ENCODE results near the gene NCOA7.

NCOA7 gene

DNA sequence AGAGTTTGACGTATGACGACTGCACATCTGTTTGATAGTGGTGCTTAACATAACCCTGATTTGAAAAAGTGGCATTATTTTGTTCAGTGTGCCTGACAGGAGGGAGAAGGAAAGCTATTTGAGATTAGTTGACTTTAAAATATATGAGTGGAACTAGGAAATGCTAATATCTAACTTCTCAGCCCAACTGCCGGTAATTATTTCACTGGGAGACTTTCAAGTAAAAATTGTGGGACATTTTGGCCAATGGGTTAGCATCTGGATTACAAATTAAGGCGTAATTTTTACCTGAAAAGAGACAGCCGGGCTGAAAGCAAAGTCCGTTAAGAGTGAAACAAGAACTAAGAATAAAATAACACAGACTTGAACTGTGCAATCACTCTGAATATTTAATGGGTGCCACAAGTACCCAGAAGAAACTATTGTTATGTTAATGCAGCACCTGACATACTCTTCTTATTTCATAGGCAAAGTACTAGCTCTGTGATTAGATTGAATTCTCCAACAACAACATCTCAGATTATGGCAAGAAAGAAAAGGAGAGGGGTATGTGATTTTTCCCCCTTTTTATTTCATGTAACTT lies 39.3 kb upstream of the NCOA7 start:
- TF ChIP-seq, protein P1, sequence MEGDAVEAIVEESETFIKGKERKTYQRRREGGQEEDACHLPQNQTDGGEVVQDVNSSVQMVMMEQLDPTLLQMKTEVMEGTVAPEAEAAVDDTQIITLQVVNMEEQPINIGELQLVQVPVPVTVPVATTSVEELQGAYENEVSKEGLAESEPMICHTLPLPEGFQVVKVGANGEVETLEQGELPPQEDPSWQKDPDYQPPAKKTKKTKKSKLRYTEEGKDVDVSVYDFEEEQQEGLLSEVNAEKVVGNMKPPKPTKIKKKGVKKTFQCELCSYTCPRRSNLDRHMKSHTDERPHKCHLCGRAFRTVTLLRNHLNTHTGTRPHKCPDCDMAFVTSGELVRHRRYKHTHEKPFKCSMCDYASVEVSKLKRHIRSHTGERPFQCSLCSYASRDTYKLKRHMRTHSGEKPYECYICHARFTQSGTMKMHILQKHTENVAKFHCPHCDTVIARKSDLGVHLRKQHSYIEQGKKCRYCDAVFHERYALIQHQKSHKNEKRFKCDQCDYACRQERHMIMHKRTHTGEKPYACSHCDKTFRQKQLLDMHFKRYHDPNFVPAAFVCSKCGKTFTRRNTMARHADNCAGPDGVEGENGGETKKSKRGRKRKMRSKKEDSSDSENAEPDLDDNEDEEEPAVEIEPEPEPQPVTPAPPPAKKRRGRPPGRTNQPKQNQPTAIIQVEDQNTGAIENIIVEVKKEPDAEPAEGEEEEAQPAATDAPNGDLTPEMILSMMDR (IDR thresholded peaks at IDR 0.05) = no peak

DNA sequence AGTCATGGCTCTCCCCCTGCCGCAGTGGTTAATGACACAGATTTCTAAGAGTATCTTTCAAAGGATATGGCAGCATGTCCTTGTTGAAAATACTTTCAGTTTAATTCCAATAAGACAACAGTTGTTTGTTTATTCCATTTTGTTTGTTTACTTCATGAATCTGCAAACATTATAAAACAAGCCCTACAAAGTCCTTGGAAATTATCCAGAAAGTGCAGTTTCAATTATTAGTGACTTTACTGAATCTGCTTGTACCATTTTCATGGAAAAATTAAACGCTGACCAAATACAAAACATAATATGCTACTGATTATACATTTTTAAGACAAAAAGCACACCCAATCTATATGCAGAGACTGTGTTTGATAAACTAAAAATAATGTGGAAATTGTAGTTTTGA lies 38.0 kb upstream of the NCOA7 start:
- TF ChIP-seq, protein P1 (IDR thresholded peaks at IDR 0.05) = no peak

DNA sequence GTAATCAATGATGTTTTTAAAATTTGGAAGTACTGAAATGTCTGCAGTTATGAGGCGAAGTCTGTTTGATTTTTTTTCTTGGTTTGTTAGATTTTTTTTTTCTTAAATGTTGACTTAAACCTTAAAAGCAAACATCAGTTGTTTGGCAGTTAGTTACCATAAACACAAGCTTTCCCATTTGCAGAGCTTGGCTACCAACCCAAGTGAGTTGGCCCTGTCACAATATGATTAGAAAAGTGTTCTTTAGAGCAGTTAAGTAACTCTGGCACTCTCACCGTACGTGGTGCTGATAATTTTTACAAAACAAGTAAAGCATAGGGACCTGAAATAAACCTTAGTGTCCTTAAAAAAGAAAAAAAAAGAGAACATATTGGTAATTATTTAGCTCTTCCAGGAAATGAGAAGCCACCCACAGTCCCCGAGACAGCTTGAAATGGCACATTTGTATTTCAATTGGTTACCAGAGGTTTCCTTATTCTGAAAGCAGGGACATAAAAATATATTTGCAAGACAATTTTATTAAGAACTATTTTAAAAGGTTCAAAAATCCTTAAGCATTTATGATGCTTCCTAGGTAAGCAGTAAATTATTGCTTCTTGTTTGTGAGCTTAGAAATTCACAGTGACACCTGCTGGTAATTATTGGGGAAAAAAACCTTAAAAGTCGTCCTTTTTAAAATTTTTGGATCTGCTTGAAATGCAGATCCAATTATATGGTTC lies 37.4 kb upstream of the NCOA7 start:
- TF ChIP-seq, protein P1 (IDR thresholded peaks at IDR 0.05) = peak; percentile 56

DNA sequence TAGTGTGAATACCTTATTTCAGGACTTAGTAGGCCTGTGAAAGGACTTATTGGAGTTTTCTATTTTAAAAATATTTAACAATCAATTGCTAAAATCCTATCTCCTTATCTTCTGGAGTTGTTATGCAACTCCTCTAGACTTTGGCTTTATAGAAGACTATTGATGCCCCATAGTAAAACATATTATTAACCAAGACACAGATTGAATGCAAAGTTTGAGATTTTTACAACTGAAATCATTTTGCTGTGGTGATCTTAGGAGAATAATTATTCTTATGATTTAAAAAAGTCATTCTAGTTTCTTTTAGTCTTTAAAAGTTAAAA lies 36.9 kb upstream of the NCOA7 start:
- TF ChIP-seq, protein P1 (IDR thresholded peaks at IDR 0.05) = no peak; the same call in 1 of the 2 replicates

DNA sequence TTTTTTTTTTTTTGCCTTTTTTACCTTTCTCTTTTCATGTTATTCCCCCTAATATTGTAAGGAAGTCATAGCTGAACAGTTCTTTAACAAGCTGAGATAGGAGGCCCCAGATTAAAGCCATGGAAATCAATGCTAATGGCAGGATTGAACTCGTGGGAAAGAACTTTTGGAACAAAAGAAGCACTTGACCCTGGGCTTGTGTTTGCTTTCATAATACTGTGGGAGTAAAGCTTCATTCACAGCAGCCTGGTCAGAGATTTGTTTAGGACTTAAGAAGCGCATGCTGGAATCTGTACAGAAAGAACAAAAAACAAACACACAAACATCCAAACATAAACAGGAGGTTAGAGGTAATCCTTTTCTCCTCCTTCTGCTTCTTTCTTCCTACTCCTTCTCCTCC lies 36.2 kb upstream of the NCOA7 start:
- TF ChIP-seq, protein P1 (IDR thresholded peaks at IDR 0.05) = no peak

DNA sequence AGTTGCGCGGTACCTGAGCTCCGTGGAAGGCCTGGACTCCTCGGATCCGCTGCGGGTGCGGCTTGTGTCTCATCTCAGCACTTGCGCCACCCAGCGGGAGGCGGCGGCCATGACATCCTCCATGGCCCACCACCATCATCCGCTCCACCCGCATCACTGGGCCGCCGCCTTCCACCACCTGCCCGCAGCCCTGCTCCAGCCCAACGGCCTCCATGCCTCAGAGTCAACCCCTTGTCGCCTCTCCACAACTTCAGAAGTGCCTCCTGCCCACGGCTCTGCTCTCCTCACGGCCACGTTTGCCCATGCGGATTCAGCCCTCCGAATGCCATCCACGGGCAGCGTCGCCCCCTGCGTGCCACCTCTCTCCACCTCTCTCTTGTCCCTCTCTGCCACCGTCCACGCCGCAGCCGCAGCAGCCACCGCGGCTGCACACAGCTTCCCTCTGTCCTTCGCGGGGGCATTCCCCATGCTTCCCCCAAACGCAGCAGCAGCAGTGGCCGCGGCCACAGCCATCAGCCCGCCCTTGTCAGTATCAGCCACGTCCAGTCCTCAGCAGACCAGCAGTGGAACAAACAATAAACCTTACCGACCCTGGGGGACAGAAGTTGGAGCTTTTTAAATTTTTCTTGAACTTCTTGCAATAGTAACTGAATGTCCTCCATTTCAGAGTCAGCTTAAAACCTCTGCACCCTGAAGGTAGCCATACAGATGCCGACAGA lies 31.4 kb upstream of the NCOA7 start:
- TF ChIP-seq, protein P1 (IDR thresholded peaks at IDR 0.05) = peak; percentile 64

DNA sequence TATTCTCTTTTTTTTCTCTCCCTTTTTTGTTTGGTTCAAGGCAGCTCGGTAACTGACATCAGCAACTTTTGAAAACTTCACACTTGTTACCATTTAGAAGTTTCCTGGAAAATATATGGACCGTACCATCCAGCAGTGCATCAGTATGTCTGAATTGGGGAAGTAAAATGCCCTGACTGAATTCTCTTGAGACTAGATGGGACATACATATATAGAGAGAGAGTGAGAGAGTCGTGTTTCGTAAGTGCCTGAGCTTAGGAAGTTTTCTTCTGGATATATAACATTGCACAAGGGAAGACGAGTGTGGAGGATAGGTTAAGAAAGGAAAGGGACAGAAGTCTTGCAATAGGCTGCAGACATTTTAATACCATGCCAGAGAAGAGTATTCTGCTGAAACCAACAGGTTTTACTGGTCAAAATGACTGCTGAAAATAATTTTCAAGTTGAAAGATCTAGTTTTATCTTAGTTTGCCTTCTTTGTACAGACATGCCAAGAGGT lies 30.8 kb upstream of the NCOA7 start:
- TF ChIP-seq, protein P1 (IDR thresholded peaks at IDR 0.05) = no peak
